Ovary (tissue), 9 donors: Measurements from ENCODE around the gene TEX54. TPM values are rescaled to one million over a fixed set of nuclear protein-coding genes. Genes with fewer than 3 reads are reported as not detected.

Source experiments
- DNase-seq, 5 donors: peaks; one replicate each; pipeline ENCODE4 v3.0.0-alpha.2; 2019 to 2020
- H3K27ac ChIP-seq, 2 donors: fragments of 200-600 bp; one replicate each; pipeline versions ENCODE4 v1.5.1 to v1.8.0; 2019 to 2022
- H3K27me3 ChIP-seq: fragments of 200-600 bp; one replicate; pipeline ENCODE4 v1.8.0; 2022
- H3K36me3 ChIP-seq: fragments of 200-600 bp; sonication (generic); one replicate; pipeline ENCODE4 v1.5.1; 2019
- H3K4me1 ChIP-seq: one replicate; pipeline ENCODE4 v1.8.1; 2013; ENCODE audit warnings: mild to moderate bottlenecking, moderate library complexity; ENCODE audit not compliant: insufficient read depth
- H3K4me3 ChIP-seq: fragments of 200-600 bp; sonication (generic); one replicate; pipeline ENCODE4 v1.5.1; 2017
- H3K9me3 ChIP-seq, 2 donors: fragments of 200-600 bp in 1 of 2; sonication (generic) in 1 of 2; one replicate each; pipeline versions ENCODE4 v1.5.1 to v1.8.1; 2013 to 2019; ENCODE audit warnings: mild to moderate bottlenecking in 1 of 2, moderate library complexity in 1 of 2
- CTCF ChIP-seq, 3 donors: fragments of 450-650 bp in 2 of 3; fragments of 200-600 bp in 1 of 3; IDR thresholded peaks; one replicate each; pipeline versions ENCODE4 v1.5.1 to v1.8.0; 2016 to 2022; ENCODE audit warnings: antibody characterized with exemption in 3 of 3, mild to moderate bottlenecking in 1 of 3
- EP300 ChIP-seq: sonication (generic); formaldehyde crosslinking; IDR thresholded peaks from one replicate; pipeline ENCODE4 v1.6.1; 2017; ENCODE audit warnings: antibody characterized with exemption
- POLR2A ChIP-seq: fragments of 450-650 bp; IDR thresholded peaks from one replicate; pipeline ENCODE4 v1.6.1; 2017; ENCODE audit warnings: antibody characterized with exemption, mild to moderate bottlenecking, moderate library complexity
- WGBS, 3 donors: extraction: QIAGEN DNeasy Blood & Tissue Kit in 1 of 3; methylation state at CpG; one replicate each; pipeline versions ENCODE4 v1.1.5 to v1.1.7; 2013 to 2017; 5-methylcytosine and 5-hydroxymethylcytosine counted together
- intact Hi-C, 4 donors: fragments of 100-400 bp; cut with DNase I; formaldehyde crosslinking; loops; one replicate each; pipeline versions ENCODE4 v1.11.0 to v1.15.1; 2022 to 2023
- polyA plus RNA-seq, 2 donors: library from polyadenylated mRNA; stranded (reverse); fragments of 200-250 nt in 1 of 2; fragments of 350-450 nt in 1 of 2; fragmentation: Illumina TruSeq in 1 of 2; extraction: RNeasy Lipid Tissue Mini Kit (QIAGEN cat#74804) in 1 of 2; gene quantifications; one replicate each; pipeline ENCODE4 v1.2.3, GENCODE V29; 2013 to 2014
- total RNA-seq, 7 donors: library from RNA; depleted of rRNA in 2 of 7; stranded (reverse); fragments of >200 nt in 2 of 7; fragmentation: NEBNext Ultra II Directional in 3 of 7; extraction: Animal tissue kit (Norgen Biotek cat#: 25700) in 3 of 7; gene quantifications; one replicate each; pipeline versions ENCODE4 v1.1.0 to v1.2.4, GENCODE V29; 2016 to 2023
- donor health status: DM: no; HTN: no; CAD: no; lungs with moderate emphysema.
- donor health status: DM: no; HTN: no; CAD: no.
- donor health status: Bipolar disorder and iron deficiency.
- donor health status: DM: yes; HTN: yes; CAD: no.
- donor health status: DM: no; HTN: no; CAD: no.
- donor health status: DM: yes; HTN: yes; CAD: no.

Gene TEX54
- total and polyA plus RNA-seq, 9 donors, result not detected

- H3K27ac ChIP-seq, result peak overlapping the region; percentile 96 to 99
- no peaks in the 10 kb centered on the region for H3K27me3 ChIP-seq
- no peaks in the 10 kb centered on the region for H3K36me3 ChIP-seq
- H3K9me3 ChIP-seq, result no peaks in the 10 kb centered on the region
- TF ChIP-seq POLR2A, result no peak
- TF ChIP-seq CTCF (IDR thresholded peaks at IDR 0.05), result no peak
- no peak for TF ChIP-seq EP300
- intact Hi-C loops, result loop anchor here in 1 of 4 donors (10.0 kb wide), 1 partner anchor 884 kb away; the partner anchor contains the start of gene ZFTA
- WGBS, 3 donors, result 0 to 1% (median 0%) methylated on average over 16 of the region's 16 CpGs
- peak in 3 of 5 donors; percentile 76 to 83 (median 80) for DNase-seq
- H3K4me3 ChIP-seq, result peak overlapping the region; percentile 74
- H3K4me1 ChIP-seq, result peaks cover 14% of the 10 kb centered on the region
These were observed 47.7 kb upstream of the TEX54 start for GRCh38 chr11:62880231-62880802.

GRCh38 chr11:62879235-62879978, 46.8 kb upstream of the TEX54 start:
- DNase-seq, result peak in 4 of 5 donors; percentile 51 to 66 (median 60)
- intact Hi-C loops, result no loop called here
- TF ChIP-seq CTCF (IDR thresholded peaks at IDR 0.05) (no peak), EP300 (no peak), POLR2A (no peak)
- Histone ChIP-seq H3K27me3 (no peaks in the 10 kb centered on the region), H3K4me1 (peaks cover 14% of the 10 kb centered on the region), H3K36me3 (no peaks in the 10 kb centered on the region), H3K9me3 (no peaks in the 10 kb centered on the region), H3K27ac (peak overlapping the region; percentile 96 to 99), H3K4me3 (peak overlapping the region; percentile 74)
- WGBS, 3 donors, result 33 to 34% (median 33%) methylated on average over 7 of the region's 7 CpGs

- no peaks in the 10 kb centered on the region for H3K27me3 ChIP-seq
- intact Hi-C loops, result no loop called here
- no peak overlapping the region for H3K27ac ChIP-seq
- no peak overlapping the region for H3K4me3 ChIP-seq
- H3K36me3 ChIP-seq, result no peaks in the 10 kb centered on the region
- DNase-seq, result no peak
- TF ChIP-seq EP300 (no peak), CTCF (IDR thresholded peaks at IDR 0.05) (no peak), POLR2A (no peak)
- no peaks in the 10 kb centered on the region for H3K9me3 ChIP-seq
- peaks cover 10% of the 10 kb centered on the region for H3K4me1 ChIP-seq
- 87 to 89% (median 88%) methylated on average over 6 of the region's 6 CpGs for WGBS, 3 donors
These were observed 44.1 kb upstream of the TEX54 start for GRCh38 chr11:62876712-62877111.

GRCh38 chr11:62875698-62876478, 43.2 kb upstream of the TEX54 start:
- Histone ChIP-seq H3K9me3 (no peaks in the 10 kb centered on the region), H3K36me3 (no peaks in the 10 kb centered on the region), H3K4me1 (peaks cover 10% of the 10 kb centered on the region), H3K4me3 (no peak overlapping the region), H3K27ac (no peak overlapping the region), H3K27me3 (no peaks in the 10 kb centered on the region)
- intact Hi-C loops, result no loop called here
- 83 to 92% (median 87%) methylated on average over 7 of the region's 7 CpGs for WGBS, 3 donors
- no peak for DNase-seq
- TF ChIP-seq EP300 (no peak), POLR2A (no peak), CTCF (IDR thresholded peaks at IDR 0.05) (no peak)
